Measurements from ENCODE around the gene CCDC179.

CCDC179 gene

DNA sequence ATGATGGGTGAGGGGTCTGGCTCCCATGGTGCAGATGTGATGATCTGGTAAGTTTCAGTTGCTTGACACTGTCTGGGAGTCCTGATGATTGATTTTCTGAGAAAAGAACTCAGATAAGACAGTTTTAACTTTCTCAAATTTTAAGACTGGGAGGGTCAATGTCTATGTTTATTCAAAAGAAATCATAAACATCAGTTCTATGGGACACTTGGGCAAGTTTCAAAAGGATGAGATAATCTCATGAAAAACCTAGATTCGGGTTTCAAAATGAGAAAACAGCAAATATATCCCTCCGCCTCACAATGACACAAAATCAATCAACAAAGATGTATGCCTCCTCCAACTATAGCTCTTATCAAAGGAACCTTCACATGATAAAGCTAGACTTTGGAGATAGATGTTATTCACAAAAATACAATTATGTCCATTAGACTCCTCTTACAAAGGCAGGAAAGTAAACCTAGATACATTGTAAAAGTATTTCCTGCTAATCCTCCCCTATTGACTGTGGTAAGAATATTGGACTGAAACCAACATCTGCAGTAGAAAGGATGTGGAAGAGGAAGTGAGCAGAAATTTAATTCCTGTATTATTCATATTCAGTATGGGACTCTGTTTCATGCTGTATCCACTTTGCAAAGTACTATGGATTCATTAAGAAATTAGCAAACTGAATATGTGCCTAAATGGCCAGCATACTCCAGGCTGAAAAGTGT, 52.3 kb downstream of the CCDC179 start:
- no peak for DNase-seq (ENCODE audit: low read depth in 2 of 2)

DNA sequence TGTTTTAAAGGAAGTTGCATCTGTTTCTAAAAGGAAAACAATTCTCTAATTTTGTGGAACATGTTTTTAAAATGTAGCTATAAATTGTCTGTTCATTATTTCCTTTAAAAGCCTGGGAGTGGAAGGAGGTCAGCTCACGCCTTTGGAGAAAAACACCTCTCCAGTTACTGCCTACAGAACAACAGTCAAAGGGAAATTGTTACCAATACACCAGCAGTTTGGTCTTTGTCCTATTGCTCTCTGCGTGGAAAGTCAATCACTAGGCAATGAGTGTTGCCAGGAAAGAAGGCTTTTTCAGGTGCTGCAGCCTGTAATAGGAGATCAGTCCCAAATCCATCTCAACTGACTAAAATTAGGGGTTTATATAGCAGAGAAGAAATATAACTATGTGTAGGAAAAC, 52.9 kb downstream of the CCDC179 start:
- DNase-seq (ENCODE audit: low read depth in 2 of 2), result no peak

DNA sequence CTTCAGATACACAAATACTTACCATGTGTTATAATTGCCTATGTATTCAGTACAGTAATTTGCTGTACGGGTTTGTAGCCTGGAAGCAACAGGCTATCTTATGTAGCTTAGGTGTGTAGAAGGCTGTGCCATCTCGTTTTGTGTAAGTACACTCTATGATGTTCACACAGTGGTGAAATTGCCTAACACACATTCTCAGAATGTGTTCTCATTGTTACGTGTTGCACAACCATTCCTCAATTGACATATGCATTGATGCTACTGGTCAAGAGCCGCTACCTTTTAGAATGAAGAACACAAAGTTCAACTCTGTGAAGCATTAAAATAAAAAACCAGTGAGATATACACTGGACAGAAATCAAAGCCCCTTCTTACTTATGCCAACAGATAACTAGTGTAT, 57.4 kb downstream of the CCDC179 start:
- no peak for DNase-seq (ENCODE audit: low read depth in 2 of 2)

GRCh38 chr11:22800482-22800881, 59.8 kb downstream of the CCDC179 start:
- DNase-seq (ENCODE audit: low read depth in 2 of 2), result no peak

DNA sequence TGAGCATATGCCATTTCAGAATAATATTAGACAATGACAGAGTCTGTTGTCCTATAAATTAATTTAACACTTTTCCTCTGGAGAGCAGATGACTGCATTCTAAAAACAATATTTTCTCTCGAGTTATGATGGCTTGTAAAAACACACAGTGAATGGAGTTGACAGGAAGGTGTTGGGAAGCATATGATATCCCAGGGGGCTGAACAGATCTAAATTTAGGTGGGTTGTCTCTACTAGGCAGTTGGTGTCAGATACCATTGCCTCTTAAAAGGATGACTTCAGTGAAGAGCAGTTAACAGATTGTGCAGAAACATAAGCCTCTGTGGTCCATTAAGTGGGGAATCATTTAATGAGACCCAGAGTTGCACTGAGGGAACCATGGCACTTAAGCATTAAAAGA, 61.4 kb downstream of the CCDC179 start:
- no peak for DNase-seq (ENCODE audit: low read depth in 2 of 2)

DNA sequence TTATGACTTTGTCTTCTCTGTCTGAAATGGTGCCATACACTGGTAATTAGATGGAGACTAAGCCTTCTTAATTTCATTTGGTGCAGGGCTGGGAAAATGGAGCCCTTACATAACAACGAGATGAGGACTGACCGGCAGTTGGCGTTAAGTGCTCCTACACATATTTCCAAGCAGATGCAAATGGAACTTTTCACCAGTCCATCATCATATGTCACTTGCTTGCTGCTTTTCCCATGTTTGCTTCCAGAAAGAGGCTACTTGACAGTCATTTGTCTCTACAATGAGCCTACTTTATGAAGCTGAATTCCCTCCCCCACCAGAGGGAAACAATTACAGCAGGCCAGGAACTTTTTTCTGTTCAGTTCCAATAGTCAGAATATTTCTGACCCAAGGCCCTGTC, 63.2 kb downstream of the CCDC179 start:
- DNase-seq (ENCODE audit: low read depth in 2 of 2), result no peak

Measured in stimulated activated CD8-positive, alpha-beta memory T cell treated with anti-CD3 and anti-CD28 coated beads, Interleukin-2, amount 100 ng/mL, for 48 hours (primary cell).